NCI-H226 (cell line): ENCODE data around the gene IGIP.
"Not testable (repeated sequence)": the region's sequence is repeated elsewhere in the genome, so short reads cannot be mapped to it uniquely, and the experiment has no call there.

ENCODE experiments used
- DNase-seq: peaks from one replicate; pipeline ENCODE4 v3.0.0-alpha.2; 2015

IGIP gene

DNA sequence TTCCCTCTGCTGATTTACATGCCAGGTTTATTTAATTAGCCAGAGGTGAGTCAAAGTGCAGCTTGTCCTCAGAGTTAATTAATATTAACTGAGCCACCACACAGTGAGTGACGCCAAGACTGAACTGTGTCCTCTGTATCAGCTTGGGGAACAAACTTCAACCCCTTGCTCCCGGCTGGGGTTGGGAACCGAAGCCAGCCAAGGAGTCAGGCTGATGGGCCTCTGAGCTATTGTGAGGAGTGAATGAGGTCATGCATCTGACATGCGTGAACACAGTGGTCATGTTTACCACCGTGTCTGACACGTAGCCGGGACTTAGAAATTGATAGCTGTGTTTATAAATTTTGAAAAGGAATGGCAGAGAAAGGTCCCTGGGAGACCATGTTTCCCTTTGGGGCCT lies 17.1 kb downstream of the IGIP start:
- DNase-seq: no peak

GRCh38 chr5:140143521-140144258 lies 18.0 kb downstream of the IGIP start:
- no peak for DNase-seq

DNA sequence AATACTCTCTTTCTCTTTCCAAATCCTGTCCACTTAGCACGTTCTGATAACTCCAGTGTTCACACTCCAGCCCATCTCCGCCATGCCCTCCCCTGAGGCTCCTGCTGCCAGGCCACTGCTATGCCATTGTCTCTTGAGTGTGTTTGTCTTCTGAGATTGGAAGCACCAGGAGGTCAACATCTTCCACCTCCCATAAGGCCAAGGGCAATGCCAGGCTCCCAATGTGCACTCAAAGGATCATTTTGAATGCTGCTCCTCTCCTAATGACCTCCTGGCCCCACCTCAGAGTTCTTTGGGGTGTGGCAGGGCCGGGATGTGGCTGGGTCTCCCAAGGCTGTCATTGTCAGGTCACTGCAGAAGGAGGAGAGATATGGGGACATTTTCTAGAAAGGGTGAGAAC lies 19.5 kb downstream of the IGIP start:
- DNase-seq: no peak

GRCh38 chr5:140145818-140146522 lies 20.2 kb downstream of the IGIP start:
- DNase-seq: no peak

GRCh38 chr5:140146523-140146842 lies 20.7 kb downstream of the IGIP start:
- DNase-seq: no peak

GRCh38 chr5:140147460-140147859 lies 21.7 kb downstream of the IGIP start:
- no peak for DNase-seq

- no peak for DNase-seq
Observed at GRCh38 chr5:140148508-140148907, 22.8 kb downstream of the IGIP start.

DNA sequence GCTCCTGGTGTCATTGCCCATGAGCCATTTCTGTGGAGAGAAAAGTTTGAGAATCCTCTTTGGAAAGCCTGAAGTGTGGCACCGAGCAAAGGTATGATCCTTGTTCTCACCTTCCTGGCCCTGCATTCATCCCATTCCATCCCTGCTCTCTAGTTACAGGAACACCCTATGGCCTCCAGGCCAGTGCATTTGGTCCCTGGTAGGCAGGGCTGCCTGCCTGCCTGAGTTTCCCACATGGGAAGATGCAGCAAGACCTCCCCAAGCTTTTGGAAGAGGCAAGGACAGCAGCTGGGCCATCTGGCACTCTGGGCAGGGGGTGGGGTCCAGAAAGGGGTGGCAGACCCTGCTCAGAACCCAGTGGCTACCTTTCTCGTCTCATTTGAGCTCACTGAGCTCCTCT lies 24.5 kb downstream of the IGIP start:
- no peak for DNase-seq

GRCh38 chr5:140151144-140152021 lies 25.6 kb downstream of the IGIP start:
- DNase-seq: no peak

GRCh38 chr5:140152022-140152999 lies 26.6 kb downstream of the IGIP start:
- no peak for DNase-seq

- DNase-seq: no peak
Observed at GRCh38 chr5:140153255-140153654, 27.5 kb downstream of the IGIP start.

- DNase-seq: no peak
Observed at GRCh38 chr5:140153905-140154304, 28.2 kb downstream of the IGIP start.

GRCh38 chr5:140154710-140155381 lies 29.1 kb downstream of the IGIP start:
- DNase-seq: not testable (repeated sequence)

GRCh38 chr5:140157032-140157781 lies 31.5 kb downstream of the IGIP start:
- peak; percentile 59 for DNase-seq

DNA sequence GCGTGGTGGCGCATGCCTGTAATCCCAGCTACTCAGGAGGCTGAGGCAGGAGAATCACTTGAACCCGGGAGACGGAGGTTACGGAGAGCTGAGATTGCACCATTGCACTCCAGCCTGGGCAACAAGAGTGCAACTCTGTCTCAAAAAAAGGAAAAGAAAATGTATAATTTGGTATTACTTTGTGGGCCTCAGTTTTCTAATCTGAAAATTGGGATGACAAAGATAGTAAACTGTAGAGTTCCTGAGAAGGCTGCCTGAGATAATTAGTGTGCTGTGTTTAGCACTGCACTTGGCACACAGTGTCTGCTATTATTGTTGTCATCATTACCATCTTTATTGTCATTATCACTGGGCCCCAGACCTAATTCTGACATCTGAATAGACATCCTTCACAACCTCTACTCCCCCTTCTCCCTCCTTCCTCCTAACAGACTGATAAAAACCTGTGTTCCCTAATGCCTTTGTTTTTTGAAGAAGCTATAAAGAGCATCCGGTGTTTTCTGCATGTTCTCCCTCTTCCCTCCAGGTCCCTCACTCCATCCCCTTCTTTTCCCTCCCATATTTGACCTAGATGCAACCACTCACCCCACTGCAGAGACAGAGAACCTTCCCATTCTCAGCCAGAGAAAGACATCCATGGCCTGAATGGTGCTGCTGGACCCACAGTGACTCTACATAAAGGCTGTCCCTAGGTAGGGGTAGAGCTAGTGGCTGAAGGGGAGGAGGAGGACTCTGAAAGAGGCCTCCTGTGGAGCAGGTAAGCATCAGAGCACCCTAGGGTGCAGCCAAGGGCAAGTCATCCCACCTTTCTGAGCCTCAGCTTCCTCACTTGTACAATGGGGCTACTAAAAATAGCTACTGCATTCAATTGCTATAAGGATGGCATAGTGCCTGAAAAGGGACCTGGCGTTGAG lies 33.5 kb downstream of the IGIP start:
- DNase-seq: no peak

DNA sequence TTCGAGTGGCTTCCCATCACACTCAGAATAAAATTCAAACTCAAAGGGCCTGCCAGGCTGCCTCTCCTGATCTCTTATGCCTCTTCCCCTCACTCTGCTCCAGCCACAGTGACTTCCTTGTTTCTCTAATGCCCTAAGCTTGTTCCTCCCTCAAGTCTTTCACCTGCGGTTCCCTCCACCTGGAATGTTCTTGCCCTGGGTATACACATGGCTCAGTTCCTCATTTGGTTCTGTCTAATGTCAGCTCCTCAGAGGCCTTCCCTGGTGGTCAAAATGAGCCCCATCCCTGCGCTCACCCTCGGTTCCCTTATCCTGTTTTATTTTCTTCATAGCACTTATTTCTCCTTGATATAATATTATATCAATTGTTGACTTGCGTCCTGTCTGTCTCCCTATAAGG lies 36.5 kb downstream of the IGIP start:
- DNase-seq: no peak

- no peak for DNase-seq
Observed at GRCh38 chr5:140162781-140163180, 37.0 kb downstream of the IGIP start.

DNA sequence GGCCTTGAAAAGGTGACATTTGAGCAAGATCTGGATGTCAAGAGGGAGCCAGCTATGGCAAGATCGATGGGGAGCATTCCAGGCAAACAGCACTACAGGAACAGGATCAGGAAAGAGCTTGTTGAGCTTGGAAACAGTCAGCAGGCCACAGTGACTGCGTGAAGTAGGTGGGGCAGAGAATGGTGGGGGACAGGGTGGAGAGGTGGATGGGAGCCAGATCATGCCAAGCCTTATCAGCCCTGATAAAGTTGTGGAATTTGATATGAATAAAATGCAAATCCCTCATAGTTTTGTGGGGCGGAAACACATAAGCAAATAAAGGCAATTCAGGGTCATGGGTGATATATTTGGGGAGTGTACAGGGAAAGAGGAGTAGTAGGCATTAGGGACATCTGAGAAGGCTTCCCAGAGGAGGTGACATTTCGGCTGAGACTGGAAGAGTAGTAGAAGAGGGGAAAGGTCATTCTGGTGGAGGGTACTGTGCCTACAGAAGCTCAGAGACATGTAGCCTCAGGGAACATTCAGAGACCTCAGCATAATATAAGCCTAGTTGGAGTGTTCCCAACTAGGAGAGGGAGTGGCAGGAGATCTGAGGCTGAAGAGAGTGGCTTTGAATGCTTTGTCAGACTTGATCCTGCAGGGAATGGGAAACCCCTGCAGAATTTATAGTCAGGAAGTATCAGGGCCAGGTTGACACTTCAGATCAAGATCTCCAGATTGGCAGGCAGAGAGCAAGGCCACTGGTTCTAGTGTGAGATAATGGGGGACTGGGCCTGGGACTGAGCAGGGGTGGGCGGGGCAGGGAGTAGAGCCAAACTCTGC lies 39.6 kb downstream of the IGIP start:
- DNase-seq: peak; percentile 79

GRCh38 chr5:140165923-140166270 lies 40.2 kb downstream of the IGIP start:
- no peak for DNase-seq
